ENCODE data around the gene UBLCP1.

DNA sequence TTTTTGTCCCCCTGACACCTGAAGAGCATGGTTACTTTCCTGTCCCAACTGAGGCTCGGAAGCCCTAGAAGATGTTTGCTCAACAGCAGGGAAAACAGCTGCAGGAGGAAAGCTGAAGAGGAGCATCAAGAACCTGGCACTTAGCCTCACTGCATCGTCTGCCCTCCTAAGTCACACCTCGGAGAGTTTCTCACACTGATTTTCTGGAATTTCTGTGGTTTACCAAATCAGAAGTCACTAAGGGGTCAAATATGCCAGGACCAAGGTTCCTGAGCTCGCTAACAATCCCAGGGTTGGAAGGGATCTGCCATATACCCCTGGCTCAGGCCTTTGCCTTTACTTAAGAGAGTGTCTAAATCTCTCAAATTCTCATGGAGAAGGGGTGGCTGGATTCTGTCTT, 61.9 kb downstream of the UBLCP1 start:
- TF ChIP-seq POLR2A (IDR thresholded peaks at IDR 0.05; ENCODE audit: low read depth, low read length) (no peak), EZH2 (IDR thresholded peaks at IDR 0.05; ENCODE audit: borderline replicate concordance, low read depth, low read length, severe bottlenecking) (no peak), JUN (IDR thresholded peaks at IDR 0.05; ENCODE audit: borderline replicate concordance, insufficient read depth, insufficient read length, low read depth) (no peak), MAX (IDR thresholded peaks at IDR 0.05; ENCODE audit: insufficient read depth, insufficient read length) (no peak), FOS (IDR thresholded peaks at IDR 0.05; ENCODE audit: borderline replicate concordance, insufficient read depth, low read length) (no peak)
- TF ChIP-seq, protein P1, sequence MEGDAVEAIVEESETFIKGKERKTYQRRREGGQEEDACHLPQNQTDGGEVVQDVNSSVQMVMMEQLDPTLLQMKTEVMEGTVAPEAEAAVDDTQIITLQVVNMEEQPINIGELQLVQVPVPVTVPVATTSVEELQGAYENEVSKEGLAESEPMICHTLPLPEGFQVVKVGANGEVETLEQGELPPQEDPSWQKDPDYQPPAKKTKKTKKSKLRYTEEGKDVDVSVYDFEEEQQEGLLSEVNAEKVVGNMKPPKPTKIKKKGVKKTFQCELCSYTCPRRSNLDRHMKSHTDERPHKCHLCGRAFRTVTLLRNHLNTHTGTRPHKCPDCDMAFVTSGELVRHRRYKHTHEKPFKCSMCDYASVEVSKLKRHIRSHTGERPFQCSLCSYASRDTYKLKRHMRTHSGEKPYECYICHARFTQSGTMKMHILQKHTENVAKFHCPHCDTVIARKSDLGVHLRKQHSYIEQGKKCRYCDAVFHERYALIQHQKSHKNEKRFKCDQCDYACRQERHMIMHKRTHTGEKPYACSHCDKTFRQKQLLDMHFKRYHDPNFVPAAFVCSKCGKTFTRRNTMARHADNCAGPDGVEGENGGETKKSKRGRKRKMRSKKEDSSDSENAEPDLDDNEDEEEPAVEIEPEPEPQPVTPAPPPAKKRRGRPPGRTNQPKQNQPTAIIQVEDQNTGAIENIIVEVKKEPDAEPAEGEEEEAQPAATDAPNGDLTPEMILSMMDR (IDR thresholded peaks at IDR 0.05; ENCODE audit: extremely low read depth in 1 of 2, insufficient read depth in 1 of 2, low read depth in 1 of 2, low read length in 2 of 2), result no peak

Data from endothelial cell of umbilical vein (primary cell).